Karpas-422 (cell line): Measurements from ENCODE around the gene EFHD2. TPM values are rescaled to one million over a fixed set of nuclear protein-coding genes. Genes with fewer than 3 reads are reported as not detected.

Experiments
- DNase-seq: peaks from one replicate; pipeline ENCODE4 v3.0.0-alpha.2; 2015
- H2AFZ ChIP-seq: fragments of 200-600 bp; sonication (generic); 2 replicates; pipeline ENCODE4 v1.6.1; 2014; ENCODE audit warnings: antibody characterized with exemption, low read length, mixed read lengths
- H3K27ac ChIP-seq: fragments of 200-600 bp; sonication (generic); 2 replicates; pipeline ENCODE4 v1.5.1; 2014; ENCODE audit warnings: mild to moderate bottlenecking, low read length, moderate library complexity
- H3K27me3 ChIP-seq: fragments of 200-600 bp; sonication (generic); 2 replicates; pipeline ENCODE4 v1.6.1; 2014; ENCODE audit warnings: low read length, mixed read lengths
- H3K36me3 ChIP-seq: fragments of 200-600 bp; sonication (generic); 2 replicates; pipeline ENCODE4 v1.6.1; 2014; ENCODE audit warnings: low read length, mixed read lengths; ENCODE audit not compliant: insufficient read depth
- H3K4me1 ChIP-seq: fragments of 200-600 bp; sonication (generic); 2 replicates; pipeline ENCODE4 v1.6.1; 2014; ENCODE audit warnings: mild to moderate bottlenecking, low read length, mixed read lengths
- H3K4me2 ChIP-seq: fragments of 200-600 bp; sonication (generic); 2 replicates; pipeline ENCODE4 v1.6.1; 2014; ENCODE audit warnings: low read length, low read depth, mild to moderate bottlenecking; ENCODE audit not compliant: poor library complexity, severe bottlenecking
- H3K4me3 ChIP-seq: fragments of 200-600 bp; sonication (generic); 2 replicates; pipeline ENCODE4 v1.5.1; 2014; ENCODE audit warnings: mild to moderate bottlenecking, antibody characterized with exemption, low read length, mixed read lengths
- H3K79me2 ChIP-seq: fragments of 200-600 bp; sonication (generic); 2 replicates; pipeline ENCODE4 v1.6.1; 2014; ENCODE audit warnings: mild to moderate bottlenecking, low read length, mixed read lengths
- H3K9ac ChIP-seq: fragments of 200-600 bp; sonication (generic); 2 replicates; pipeline ENCODE4 v1.6.0; 2014; ENCODE audit warnings: low read length
- H3K9me2 ChIP-seq: fragments of 200-600 bp; sonication (generic), shearing (Covaris generic); replicated peaks from 2 replicates; pipeline ENCODE4 v1.6.0; 2014; ENCODE audit warnings: mild to moderate bottlenecking, low read length, moderate library complexity; ENCODE audit not compliant: insufficient read depth
- H3K9me3 ChIP-seq: fragments of 300-700, 200-600 bp; sonication (generic); 2 replicates; pipeline ENCODE4 v1.6.1; 2014; ENCODE audit warnings: low read length, mixed read lengths
- H4K20me1 ChIP-seq: fragments of 200-600 bp; sonication (generic); 2 replicates; pipeline ENCODE4 v1.6.1; 2014; ENCODE audit warnings: mild to moderate bottlenecking, antibody characterized with exemption, low read length, low read depth; ENCODE audit not compliant: insufficient read depth
- total RNA-seq: library from RNA; depleted of rRNA; stranded (reverse); fragments of >200 nt; shearing (Covaris generic); gene quantifications from 2 replicates; pipeline ENCODE4 v1.2.3, GENCODE V29; 2014; ENCODE audit warnings: low replicate concordance

EFHD2 gene
- total RNA-seq, 1 experiment from 2014 or later, result 24.9 TPM

DNA sequence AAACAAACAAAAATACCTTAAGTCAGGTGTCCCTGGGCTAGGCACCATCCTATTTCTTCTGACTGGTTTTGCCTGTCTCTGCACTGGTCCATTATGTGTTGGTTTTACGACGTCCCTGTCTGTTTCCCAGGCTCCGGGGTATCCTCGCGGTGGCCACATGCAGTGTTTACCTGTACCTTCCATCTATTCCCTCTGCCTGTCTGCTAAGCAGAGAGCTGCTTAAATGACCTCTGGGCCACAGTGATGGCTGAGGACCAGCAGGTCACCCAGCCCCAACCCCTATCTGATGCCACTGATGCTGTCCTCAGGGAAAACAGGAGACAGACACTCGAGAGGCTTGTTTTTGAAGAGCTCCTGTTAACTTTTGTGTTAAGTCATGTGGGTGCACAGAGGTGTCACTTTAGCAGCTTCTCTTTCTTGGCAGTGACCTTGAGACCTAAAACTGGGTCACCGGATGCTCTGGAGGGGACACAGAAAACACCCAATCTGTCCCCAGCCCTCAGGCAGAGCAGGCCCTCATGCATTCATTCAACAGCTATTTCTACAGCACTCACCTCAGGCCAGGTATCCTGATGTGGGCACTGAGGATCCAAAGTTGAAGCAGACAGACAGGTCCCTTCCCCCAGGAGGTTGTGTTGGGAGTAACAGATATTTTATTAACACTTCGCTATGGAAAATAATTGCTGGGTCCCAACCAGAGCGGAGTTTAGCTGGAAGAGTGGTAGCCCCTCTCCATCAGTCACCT lies 4.4 kb upstream of the EFHD2 start:
- no peak overlapping the region for H3K4me3 ChIP-seq
- H3K27ac ChIP-seq, result no peak overlapping the region

GRCh38 chr1:15406614-15407559 lies 2.8 kb upstream of the EFHD2 start:
- no peak overlapping the region for H2AFZ ChIP-seq
- peaks cover 20% of the 10 kb centered on the region for H3K79me2 ChIP-seq
- DNase-seq, result no peak
- H3K9ac ChIP-seq, result no peak overlapping the region
- H3K4me3 ChIP-seq, result no peak overlapping the region
- peaks cover 8% of the 10 kb centered on the region; the same call in 1 of the 2 replicates for H4K20me1 ChIP-seq
- H3K4me2 ChIP-seq, result no peak overlapping the region
- H3K4me1 ChIP-seq, result peaks cover 26% of the 10 kb centered on the region
- H3K36me3 ChIP-seq, result no peaks in the 10 kb centered on the region
- no peaks in the 10 kb centered on the region for H3K9me2 ChIP-seq
- H3K27me3 ChIP-seq, result no peaks in the 10 kb centered on the region
- no peaks in the 10 kb centered on the region for H3K9me3 ChIP-seq
- H3K27ac ChIP-seq, result no peak overlapping the region

More for the DNA sequence above, 4.4 kb upstream of the EFHD2 start:
- Histone ChIP-seq H3K4me1 (peaks cover 20% of the 10 kb centered on the region), H3K79me2 (peaks cover 4% of the 10 kb centered on the region), H3K9ac (no peak overlapping the region), H3K9me3 (no peaks in the 10 kb centered on the region), H3K4me2 (no peak overlapping the region), H3K9me2 (no peaks in the 10 kb centered on the region), H4K20me1 (no peaks in the 10 kb centered on the region), H2AFZ (no peak overlapping the region), H3K36me3 (no peaks in the 10 kb centered on the region), H3K27me3 (no peaks in the 10 kb centered on the region)
- DNase-seq, result no peak

DNA sequence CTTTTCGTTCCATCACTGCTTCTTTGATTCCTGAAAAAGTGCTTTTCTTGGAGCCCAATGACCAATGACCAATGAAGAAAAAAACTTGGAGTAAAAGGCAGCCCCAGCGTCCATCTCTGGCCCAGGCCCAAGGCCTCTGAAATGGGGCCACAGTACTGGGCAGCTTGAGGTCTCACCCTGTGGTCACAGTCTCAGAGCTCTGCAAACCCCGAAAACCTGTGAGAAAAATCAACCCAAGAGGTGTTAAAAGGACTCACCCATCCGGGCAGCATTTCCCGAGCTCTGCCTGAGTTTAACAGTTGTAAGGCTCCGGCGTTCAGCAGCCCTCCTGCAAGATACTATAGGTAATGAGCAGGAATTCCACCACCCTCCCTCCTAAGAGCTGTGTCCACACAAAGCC lies 2.1 kb upstream of the EFHD2 start:
- H3K9me3 ChIP-seq, result no peaks in the 10 kb centered on the region
- peaks cover 25% of the 10 kb centered on the region for H3K4me1 ChIP-seq
- H3K79me2 ChIP-seq, result peaks cover 27% of the 10 kb centered on the region
- peaks cover 8% of the 10 kb centered on the region; the same call in 1 of the 2 replicates for H4K20me1 ChIP-seq
- no peak overlapping the region for H3K4me2 ChIP-seq
- H3K27me3 ChIP-seq, result no peaks in the 10 kb centered on the region
- no peaks in the 10 kb centered on the region for H3K36me3 ChIP-seq
- H3K4me3 ChIP-seq, result no peak overlapping the region
- H2AFZ ChIP-seq, result no peak overlapping the region
- no peaks in the 10 kb centered on the region for H3K9me2 ChIP-seq
- no peak overlapping the region for H3K27ac ChIP-seq
- no peak overlapping the region for H3K9ac ChIP-seq
- DNase-seq, result no peak

DNA sequence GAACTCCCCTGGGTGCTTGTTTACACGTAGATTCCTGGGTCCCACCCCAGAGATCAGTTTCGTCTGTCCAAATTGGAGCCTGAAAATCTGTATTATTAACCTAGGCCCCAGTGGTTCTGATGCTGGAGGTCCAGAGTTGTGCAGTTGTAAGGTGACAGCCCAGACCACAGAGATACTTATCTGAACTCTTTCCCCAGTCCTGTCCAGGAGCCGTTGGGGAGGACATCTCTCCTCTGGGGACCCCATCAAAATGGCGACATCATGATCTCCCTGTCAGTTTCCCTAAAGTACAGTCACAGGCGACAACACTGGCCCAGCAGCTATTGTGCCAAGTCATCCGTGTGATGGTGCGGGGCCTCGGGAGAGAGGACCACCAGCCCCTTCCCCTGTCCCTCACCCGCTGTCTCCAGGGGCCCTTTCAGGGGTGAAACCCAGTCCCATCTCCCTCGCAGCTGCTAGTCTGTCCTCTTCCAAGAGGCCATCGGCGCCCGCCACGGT lies 749 bp upstream of the EFHD2 start:
- peak overlapping the region; percentile 82 for H2AFZ ChIP-seq
- H3K9ac ChIP-seq, result peak overlapping the region; percentile 97
- H3K36me3 ChIP-seq, result no peaks in the 10 kb centered on the region
- H3K4me1 ChIP-seq, result peaks cover 21% of the 10 kb centered on the region
- H3K9me2 ChIP-seq, result no peaks in the 10 kb centered on the region
- peak overlapping the region; percentile 97 for H3K4me2 ChIP-seq
- H3K79me2 ChIP-seq, result peaks cover 41% of the 10 kb centered on the region
- H3K9me3 ChIP-seq, result no peaks in the 10 kb centered on the region
- peak overlapping the region; percentile 75 for H3K4me3 ChIP-seq
- DNase-seq, result peak; percentile 52
- H4K20me1 ChIP-seq, result peaks cover 14% of the 10 kb centered on the region; the same call in 1 of the 2 replicates
- no peaks in the 10 kb centered on the region for H3K27me3 ChIP-seq
- H3K27ac ChIP-seq, result no peak overlapping the region

- peaks cover 9% of the 10 kb centered on the region; the same call in 1 of the 2 replicates for H3K36me3 ChIP-seq
- H3K4me3 ChIP-seq, result peak overlapping the region; percentile 75
- peaks cover 21% of the 10 kb centered on the region for H3K4me1 ChIP-seq
- no peaks in the 10 kb centered on the region for H3K9me2 ChIP-seq
- peak overlapping the region; percentile 82; the same call in 1 of the 2 replicates for H2AFZ ChIP-seq
- H3K27me3 ChIP-seq, result no peaks in the 10 kb centered on the region
- peak overlapping the region; percentile 51 for H3K27ac ChIP-seq
- DNase-seq, result peak; percentile 73
- H4K20me1 ChIP-seq, result peaks cover 18% of the 10 kb centered on the region; the same call in 1 of the 2 replicates
- peaks cover 55% of the 10 kb centered on the region for H3K79me2 ChIP-seq
- H3K9ac ChIP-seq, result peak overlapping the region; percentile 97
- peak overlapping the region; percentile 97 for H3K4me2 ChIP-seq
- H3K9me3 ChIP-seq, result no peaks in the 10 kb centered on the region
Measured at GRCh38 chr1:15410223-15410883, 665 bp downstream of the EFHD2 start.

GRCh38 chr1:15410884-15411245 lies 1.2 kb downstream of the EFHD2 start:
- Histone ChIP-seq H3K4me2 (peak overlapping the region; percentile 97), H3K9me2 (no peaks in the 10 kb centered on the region), H3K36me3 (peaks cover 9% of the 10 kb centered on the region; the same call in 1 of the 2 replicates), H3K9me3 (no peaks in the 10 kb centered on the region), H3K79me2 (peaks cover 58% of the 10 kb centered on the region), H3K4me3 (peak overlapping the region; percentile 75), H2AFZ (no peak overlapping the region), H4K20me1 (peaks cover 18% of the 10 kb centered on the region; the same call in 1 of the 2 replicates), H3K27me3 (no peaks in the 10 kb centered on the region), H3K4me1 (peaks cover 21% of the 10 kb centered on the region), H3K9ac (peak overlapping the region; percentile 97), H3K27ac (peak overlapping the region; percentile 51)
- no peak for DNase-seq

GRCh38 chr1:15411593-15412137 lies 2.0 kb downstream of the EFHD2 start:
- DNase-seq, result peak; percentile 76
- no peaks in the 10 kb centered on the region for H3K9me3 ChIP-seq
- peak overlapping the region; percentile 75 for H3K4me3 ChIP-seq
- no peak overlapping the region for H2AFZ ChIP-seq
- H3K79me2 ChIP-seq, result peaks cover 66% of the 10 kb centered on the region
- H3K27me3 ChIP-seq, result no peaks in the 10 kb centered on the region
- H3K4me1 ChIP-seq, result peaks cover 21% of the 10 kb centered on the region
- H3K9ac ChIP-seq, result peak overlapping the region; percentile 97
- no peaks in the 10 kb centered on the region for H3K9me2 ChIP-seq
- peaks cover 18% of the 10 kb centered on the region; the same call in 1 of the 2 replicates for H4K20me1 ChIP-seq
- peak overlapping the region; percentile 97 for H3K4me2 ChIP-seq
- H3K36me3 ChIP-seq, result peaks cover 9% of the 10 kb centered on the region; the same call in 1 of the 2 replicates
- peak overlapping the region; percentile 51 for H3K27ac ChIP-seq
